Endothelial cell of umbilical vein (primary cell): Measurements from ENCODE around the gene OPRL1. TPM values are rescaled to one million over a fixed set of nuclear protein-coding genes. Genes with fewer than 3 reads are reported as not detected.

Source experiments
- BruUV-seq: library from RNA; stranded (reverse); fragments of 400-500 nt; replicated peaks from 2 replicates; lab custom pipeline; 2021; lab: Mats Ljungman, UMichigan
- CTCF ChIA-PET: fragments of 300-600, 350-600 bp; sonication (Branson Sonifier 250); formaldehyde crosslinking; loops from one replicate; lab custom pipeline; 2021; ENCODE audit warnings: antibody characterized with exemption, inconsistent platforms; lab: Charles Lee
- POLR2A ChIA-PET: fragments of 300-600, 350-600 bp; sonication (Branson Sonifier 250); formaldehyde crosslinking; loops from one replicate; lab custom pipeline; 2021; ENCODE audit warnings: antibody characterized with exemption, inconsistent platforms; lab: Charles Lee
- DNase-seq: peaks from one replicate; pipeline ENCODE4 v3.0.0-alpha.2; 2011; ENCODE audit warnings: low read depth, low spot score
- FAIRE-seq: peaks from 2 replicates; lab custom pipeline; 2011; peaks lifted over from hg19 to GRCh38; lab: Jason Lieb, UNC
- H2AFZ ChIP-seq: 2 replicates; pipeline ENCODE4 v1.6.0; 2012; ENCODE audit warnings: low read depth, low read length, control low read depth, inconsistent platforms
- H3K27ac ChIP-seq: 2 replicates; pipeline ENCODE4 v1.5.1; 2011; ENCODE audit warnings: low read depth, mild to moderate bottlenecking, control low read depth, low read length, moderate library complexity; ENCODE audit not compliant: insufficient read depth
- H3K27me3 ChIP-seq, 2 experiments: 2 replicates each; pipeline versions ENCODE4 v1.6.0 to v1.6.1; 2011; ENCODE audit warnings: low read length in 2 of 2, mixed read lengths in 1 of 2; ENCODE audit not compliant: control insufficient read depth in 2 of 2, insufficient read depth in 2 of 2
- H3K36me3 ChIP-seq, 2 experiments: 2 replicates in 1 of 2; 3 replicates in 1 of 2; pipeline ENCODE4 v1.5.1; 2011; ENCODE audit warnings: low read length in 2 of 2, mild to moderate bottlenecking in 1 of 2, moderate library complexity in 1 of 2; ENCODE audit not compliant: control insufficient read depth in 2 of 2, insufficient read depth in 2 of 2; ENCODE audit errors: extremely low read depth in 1 of 2
- H3K4me1 ChIP-seq: 3 replicates; pipeline ENCODE4 v1.5.1; 2011; ENCODE audit warnings: mild to moderate bottlenecking, low read length; ENCODE audit not compliant: control insufficient read depth, insufficient read depth; ENCODE audit errors: extremely low read depth
- H3K4me2 ChIP-seq: 2 replicates; pipeline ENCODE4 v1.6.1; 2011; ENCODE audit warnings: low read length, control low read depth, mixed read lengths; ENCODE audit not compliant: insufficient read depth
- H3K4me3 ChIP-seq, 3 experiments: fragments of 200-600 bp in 1 of 3; sonication (generic), shearing (Covaris generic) in 1 of 3; replicated peaks in 1 of 3; 2 replicates each; pipeline ENCODE4 v1.5.1; 2011 to 2016; ENCODE audit warnings: control low read depth in 3 of 3, low read length in 3 of 3, mild to moderate bottlenecking in 2 of 3, inconsistent platforms in 1 of 3, low read depth in 1 of 3, moderate library complexity in 1 of 3; ENCODE audit not compliant: insufficient read depth in 1 of 3
- H3K79me2 ChIP-seq: 2 replicates; pipeline ENCODE4 v1.6.0; 2012; ENCODE audit warnings: low read length, inconsistent platforms; ENCODE audit not compliant: control insufficient read depth, insufficient read depth
- H3K9ac ChIP-seq: replicated peaks from 2 replicates; pipeline ENCODE3; 2011; ENCODE audit warnings: low read length, control low read depth; ENCODE audit not compliant: insufficient read depth; ENCODE audit errors: extremely low read depth
- H3K9me1 ChIP-seq: replicated peaks from 3 replicates; pipeline ENCODE4 v1.6.0; 2011; ENCODE audit warnings: mild to moderate bottlenecking, low read length; ENCODE audit not compliant: control insufficient read depth, insufficient read depth; ENCODE audit errors: extremely low read depth
- H3K9me3 ChIP-seq: replicated peaks from 2 replicates; pipeline ENCODE4 v1.5.1; 2012; ENCODE audit warnings: low read length, inconsistent platforms; ENCODE audit not compliant: control insufficient read depth, insufficient read depth
- H4K20me1 ChIP-seq: replicated peaks from 2 replicates; pipeline ENCODE3; 2011; ENCODE audit warnings: mild to moderate bottlenecking, low read length; ENCODE audit not compliant: control insufficient read depth, insufficient read depth; ENCODE audit errors: extremely low read depth
- CTCF ChIP-seq, 2 donors: IDR thresholded peaks; 1 replicate in 1 of 2; 2 replicates in 1 of 2; pipeline ENCODE4 v1.5.1; 2011; ENCODE audit warnings: low read length in 2 of 2, mild to moderate bottlenecking in 2 of 2, moderate library complexity in 2 of 2, control low read depth in 1 of 2, inconsistent platforms in 1 of 2, low read depth in 1 of 2; ENCODE audit not compliant: insufficient read depth in 1 of 2; ENCODE audit errors: extremely low read depth in 1 of 2
- EZH2 ChIP-seq: IDR thresholded peaks from 2 replicates; pipeline ENCODE4 v1.6.1; 2012; ENCODE audit warnings: borderline replicate concordance, low read depth, mild to moderate bottlenecking, moderate library complexity, low read length, inconsistent platforms; ENCODE audit not compliant: severe bottlenecking
- FOS ChIP-seq: IDR thresholded peaks from 2 replicates; pipeline ENCODE4 v1.6.1; 2011; ENCODE audit warnings: mild to moderate bottlenecking, low read length, moderate library complexity, borderline replicate concordance; ENCODE audit not compliant: insufficient read depth
- GATA2 ChIP-seq: IDR thresholded peaks from 2 replicates; pipeline ENCODE4 v1.7.0; 2011; ENCODE audit warnings: low read depth, mild to moderate bottlenecking, moderate library complexity, mixed read lengths, low read length; ENCODE audit not compliant: insufficient read length, insufficient read depth
- JUN ChIP-seq: IDR thresholded peaks from 2 replicates; pipeline ENCODE4 v1.6.1; 2011; ENCODE audit warnings: borderline replicate concordance, low read depth; ENCODE audit not compliant: insufficient read length, insufficient read depth
- MAX ChIP-seq: IDR thresholded peaks from 2 replicates; pipeline ENCODE4 v1.6.1; 2011; ENCODE audit not compliant: insufficient read depth, insufficient read length
- MYC ChIP-seq: IDR thresholded peaks from one replicate; pipeline ENCODE4 v1.6.1; 2011; ENCODE audit warnings: mild to moderate bottlenecking, low read depth, low read length
- POLR2A ChIP-seq: IDR thresholded peaks from 2 replicates; pipeline ENCODE4 v1.6.1; 2012; ENCODE audit warnings: low read depth, mild to moderate bottlenecking, control low read depth, low read length
- POLR2AphosphoS5 ChIP-seq: IDR thresholded peaks from 2 replicates; pipeline ENCODE4 v1.6.1; 2012; ENCODE audit warnings: low read depth, mild to moderate bottlenecking, control low read depth, low read length, moderate library complexity; ENCODE audit not compliant: insufficient read depth
- dilution Hi-C: fragments of 300-500 bp; cut with MboI; formaldehyde crosslinking; loops from one replicate; pipeline ENCODE4 v1.15.0; 2019; ENCODE audit warnings: low sequenced_read_pairs; ENCODE audit not compliant: extremely low pct_ligation_motif_present
- intact Hi-C: fragments of 100-400 bp; cut with micrococcal nuclease; formaldehyde crosslinking; loops from one replicate; pipeline ENCODE4 v1.10.0; 2022
- polyA plus RNA-seq, 4 experiments: library from polyadenylated mRNA; depleted of rRNA in 3 of 4; stranded (reverse) in 3 of 4; unstranded in 1 of 4; fragments of >200 nt; gene quantifications; 2 replicates each; pipeline versions ENCODE4 v1.2.1 to v1.2.3, GENCODE V29; 2011 to 2012; ENCODE audit warnings: missing spikeins in 1 of 4
- total RNA-seq: library from RNA; stranded (reverse); gene quantifications from 2 replicates; pipeline ENCODE4 v1.2.3, GENCODE V29; 2021

The OPRL1 gene
- total and polyA plus RNA-seq, 2 donors (not counting 3 experiments of a cell fraction or from before 2014, with no cell fraction given), result 1.9 to 2.0 TPM

GRCh38 chr20:64106981-64107735 lies 27.3 kb downstream of the OPRL1 start, which contains the start of gene NPBWR2:
Gene NPBWR2, minus strand, starts transcription at chr20:64107565. Its CDS starts 734 bp downstream, at chr20:64106831.
- H3K4me2 ChIP-seq, result no peak within 1 kb of the TSS
- dilution Hi-C loops (no loop called here), intact Hi-C loops (no loop called here)
- FAIRE-seq, result no peak
- TF ChIP-seq EZH2 (no peak), JUN (no peak), POLR2A (no peak), POLR2AphosphoS5 (no peak), MAX (no peak), CTCF (IDR thresholded peaks at IDR 0.05; ENCODE audit: extremely low read depth in 1 of 2, insufficient read depth in 1 of 2, low read depth in 1 of 2, low read length in 2 of 2) (no peak), GATA2 (no peak), FOS (no peak), MYC (no peak)
- no peaks in the 10 kb centered on the region for H3K9me3 ChIP-seq
- BruUV-seq, result no TSS peak
- H3K4me3 ChIP-seq, result no peak within 1 kb of the TSS
- H3K4me1 ChIP-seq, result no peaks in the 10 kb centered on the region
- POLR2A ChIA-PET, result no interaction called here
- H3K36me3 ChIP-seq, result no peaks in the 10 kb centered on the region
- H4K20me1 ChIP-seq, result no peaks in the 10 kb centered on the region
- H3K27me3 ChIP-seq, result peaks cover 7 to 8% of the 10 kb centered on the region in 2 experiments
- H3K27ac ChIP-seq, result no peak within 1 kb of the TSS
- H3K9me1 ChIP-seq, result no peaks in the 10 kb centered on the region
- H3K79me2 ChIP-seq, result no peaks in the 10 kb centered on the region
- no peak within 1 kb of the TSS for H3K9ac ChIP-seq
- H2AFZ ChIP-seq, result no peak within 1 kb of the TSS
- no peak for DNase-seq
- CTCF ChIA-PET, result interaction anchor here (2.0 kb wide), 1 partner anchor 24 kb away, joined by 6 read pairs; no protein-coding TSS in a partner anchor
